ENCODE measurements around the gene KIF20B. TPM values are rescaled to one million over a fixed set of nuclear protein-coding genes. Genes with fewer than 3 reads are reported as not detected.

The KIF20B gene
- total and polyA plus RNA-seq, 4 experiments from 2014 or later = 8.0 to 21.4 (median 18.3) TPM

- ChIA-PET CTCF (ENCODE audit: partially characterized antibody) (interaction anchor here (1.0 to 1.8 kb wide), 6 partner anchors 10 to 138 kb away, joined by 3 to 8 read pairs (median 4); no protein-coding TSS in a partner anchor), POLR2A (ENCODE audit: partially characterized antibody) (interaction anchor here (0.6 to 1.8 kb wide), 18 partner anchors 10 to 1171 kb away, joined by 3 to 13 read pairs (median 5); partner anchors contain the start of genes IFIT1, IFIT2, IFIT5 and LIPA)
- Histone ChIP-seq H3K4me3 (ENCODE audit: low read length in 2 of 2) (peak overlapping the region; percentile 74 to 99), H3K27me3 (ENCODE audit: insufficient read depth, low read length) (no peaks in the 10 kb centered on the region), H3K4me1 (ENCODE audit: insufficient read depth, low read length) (peaks cover 29% of the 10 kb centered on the region), H3K27ac (ENCODE audit: low read depth, low read length) (peak overlapping the region; percentile 75), H3K36me3 (ENCODE audit: insufficient read depth, low read length) (no peaks in the 10 kb centered on the region), H3K9me3 (ENCODE audit: control insufficient read depth in 1 of 2, low read length in 2 of 2) (no peaks in the 10 kb centered on the region)
- Mint-ChIP-seq H3K36me3 (peaks cover 0 to 6% of the 10 kb centered on the region in 2 donors), H3K4me1 (peaks cover 16 to 47% (median 28%) of the 10 kb centered on the region in 4 donors), H3K4me3 (peak overlapping the region; percentile 97 to 99 (median 99)), H3K9me3 (no peaks in the 10 kb centered on the region), H3K27ac (peak overlapping the region; percentile 97 to 99 (median 99)), H3K27me3 (no peaks in the 10 kb centered on the region)
- no peak for DNase-seq
- intact Hi-C loops (cut with micrococcal nuclease) = loop anchor here (1.0 to 10.0 kb wide), 8 partner anchors 57 to 1838 kb away; partner anchors contain the start of genes FAS, IFIT5, KLLN and LIPA
These were observed 508 bp upstream of the KIF20B start for GRCh38 chr10:89700923-89701241.

GRCh38 chr10:89702121-89702480, 711 bp downstream of the KIF20B start:
- Histone ChIP-seq H3K4me3 (ENCODE audit: low read length in 2 of 2) (peak overlapping the region; percentile 71 to 99), H3K27ac (ENCODE audit: low read depth, low read length) (peak overlapping the region; percentile 75), H3K36me3 (ENCODE audit: insufficient read depth, low read length) (no peaks in the 10 kb centered on the region), H3K4me1 (ENCODE audit: insufficient read depth, low read length) (peaks cover 41% of the 10 kb centered on the region), H3K9me3 (ENCODE audit: control insufficient read depth in 1 of 2, low read length in 2 of 2) (no peaks in the 10 kb centered on the region), H3K27me3 (ENCODE audit: insufficient read depth, low read length) (no peaks in the 10 kb centered on the region)
- ChIA-PET CTCF (ENCODE audit: partially characterized antibody) (interaction anchor here (1.5 to 1.8 kb wide), 2 partner anchors 8 to 59 kb away, joined by 4 to 8 read pairs; no protein-coding TSS in a partner anchor), POLR2A (ENCODE audit: partially characterized antibody) (interaction anchor here (1.1 to 1.8 kb wide), 12 partner anchors 9 to 451 kb away, joined by 3 to 13 read pairs (median 5); partner anchors contain the start of genes IFIT2, IFIT5 and LIPA)
- peak overlapping the region; percentile 97 to 99 (median 99) for H3K4me3 Mint-ChIP-seq
- no peaks in the 10 kb centered on the region for H3K9me3 Mint-ChIP-seq
- peak overlapping the region; percentile 97 to 99 (median 99) for H3K27ac Mint-ChIP-seq
- H3K27me3 Mint-ChIP-seq = no peaks in the 10 kb centered on the region
- intact Hi-C loops (cut with micrococcal nuclease) = loop anchor here (5.0 to 10.0 kb wide), 3 partner anchors 707 to 1170 kb away; partner anchors contain the start of genes FAS and RPP30
- H3K4me1 Mint-ChIP-seq = peaks cover 24 to 56% (median 36%) of the 10 kb centered on the region in 4 donors
- peaks cover 6 to 7% of the 10 kb centered on the region in 2 donors for H3K36me3 Mint-ChIP-seq
- peak in 1 of 5 donors; percentile 67 for DNase-seq

GRCh38 chr10:89705466-89705865, 4.1 kb downstream of the KIF20B start:
- Mint-ChIP-seq H3K4me1 (peaks cover 24 to 48% (median 37%) of the 10 kb centered on the region in 4 donors), H3K9me3 (no peaks in the 10 kb centered on the region), H3K4me3 (no peak overlapping the region), H3K27me3 (no peaks in the 10 kb centered on the region), H3K27ac (peak overlapping the region in 1 of 7 donors; percentile 7), H3K36me3 (peaks cover 10 to 13% of the 10 kb centered on the region in 2 donors)
- intact Hi-C loops (cut with micrococcal nuclease) = loop anchor here (10.0 kb wide), 2 partner anchors 711 to 881 kb away; partner anchors contain the start of gene FAS
- POLR2A ChIA-PET (ENCODE audit: partially characterized antibody) = no interaction called here
- H3K36me3 ChIP-seq (ENCODE audit: insufficient read depth, low read length) = no peaks in the 10 kb centered on the region
- CTCF ChIA-PET (ENCODE audit: partially characterized antibody) = no interaction called here
- H3K9me3 ChIP-seq (ENCODE audit: control insufficient read depth in 1 of 2, low read length in 2 of 2) = no peaks in the 10 kb centered on the region
- no peak for DNase-seq
- H3K4me1 ChIP-seq (ENCODE audit: insufficient read depth, low read length) = peaks cover 41% of the 10 kb centered on the region
- no peak overlapping the region for H3K27ac ChIP-seq (ENCODE audit: low read depth, low read length)
- H3K27me3 ChIP-seq (ENCODE audit: insufficient read depth, low read length) = no peaks in the 10 kb centered on the region
- H3K4me3 ChIP-seq (ENCODE audit: low read length in 2 of 2) = no peak overlapping the region

- intact Hi-C loops (cut with micrococcal nuclease) = loop anchor here (10.0 kb wide), 2 partner anchors 711 to 881 kb away; partner anchors contain the start of gene FAS
- H3K4me1 Mint-ChIP-seq = peaks cover 21 to 47% (median 33%) of the 10 kb centered on the region in 4 donors
- H3K4me3 ChIP-seq (ENCODE audit: low read length in 2 of 2) = no peak overlapping the region
- ChIA-PET POLR2A (ENCODE audit: partially characterized antibody) (no interaction called here), CTCF (ENCODE audit: partially characterized antibody) (no interaction called here)
- no peak overlapping the region for H3K4me3 Mint-ChIP-seq
- no peaks in the 10 kb centered on the region for H3K9me3 ChIP-seq (ENCODE audit: control insufficient read depth in 1 of 2, low read length in 2 of 2)
- no peak overlapping the region for H3K27ac ChIP-seq (ENCODE audit: low read depth, low read length)
- no peak for DNase-seq
- H3K9me3 Mint-ChIP-seq = no peaks in the 10 kb centered on the region
- H3K4me1 ChIP-seq (ENCODE audit: insufficient read depth, low read length) = peaks cover 35% of the 10 kb centered on the region
- H3K27ac Mint-ChIP-seq = peak overlapping the region in 1 of 7 donors; percentile 7
- H3K36me3 Mint-ChIP-seq = peaks cover 14 to 18% of the 10 kb centered on the region in 2 donors
- H3K36me3 ChIP-seq (ENCODE audit: insufficient read depth, low read length) = no peaks in the 10 kb centered on the region
- no peaks in the 10 kb centered on the region for H3K27me3 Mint-ChIP-seq
- no peaks in the 10 kb centered on the region for H3K27me3 ChIP-seq (ENCODE audit: insufficient read depth, low read length)
These were observed 4.6 kb downstream of the KIF20B start for GRCh38 chr10:89706011-89706410.

GRCh38 chr10:89707372-89707771, 6.0 kb downstream of the KIF20B start:
- H3K27ac ChIP-seq (ENCODE audit: low read depth, low read length) = no peak overlapping the region
- intact Hi-C loops (cut with micrococcal nuclease) = loop anchor here (10.0 kb wide), 2 partner anchors 713 to 883 kb away; partner anchors contain the start of gene FAS
- POLR2A ChIA-PET (ENCODE audit: partially characterized antibody) = no interaction called here
- H3K4me1 ChIP-seq (ENCODE audit: insufficient read depth, low read length) = peaks cover 28% of the 10 kb centered on the region
- Mint-ChIP-seq H3K27ac (no peak overlapping the region), H3K36me3 (peaks cover 14 to 22% of the 10 kb centered on the region in 2 donors), H3K27me3 (no peaks in the 10 kb centered on the region), H3K4me1 (peaks cover 16 to 34% (median 23%) of the 10 kb centered on the region in 4 donors), H3K9me3 (no peaks in the 10 kb centered on the region), H3K4me3 (no peak overlapping the region)
- no peaks in the 10 kb centered on the region for H3K27me3 ChIP-seq (ENCODE audit: insufficient read depth, low read length)
- no peak overlapping the region for H3K4me3 ChIP-seq (ENCODE audit: low read length in 2 of 2)
- no peak for DNase-seq
- peaks cover 3% of the 10 kb centered on the region for H3K36me3 ChIP-seq (ENCODE audit: insufficient read depth, low read length)
- no peaks in the 10 kb centered on the region for H3K9me3 ChIP-seq (ENCODE audit: control insufficient read depth in 1 of 2, low read length in 2 of 2)
- CTCF ChIA-PET (ENCODE audit: partially characterized antibody) = no interaction called here

GRCh38 chr10:89710753-89711152, 9.4 kb downstream of the KIF20B start:
- CTCF ChIA-PET (ENCODE audit: partially characterized antibody) = interaction anchor here (1.8 kb wide), 1 partner anchor 9 kb away, joined by 4 read pairs; the partner anchor contains the start of gene KIF20B
- POLR2A ChIA-PET (ENCODE audit: partially characterized antibody) = interaction anchor here (1.3 kb wide), 1 partner anchor 9 kb away, joined by 5 read pairs; the partner anchor contains the start of gene KIF20B
- peaks cover 9 to 17% (median 12%) of the 10 kb centered on the region in 4 donors for H3K4me1 Mint-ChIP-seq
- intact Hi-C loops (cut with micrococcal nuclease) = no loop called here
- Histone ChIP-seq H3K27ac (ENCODE audit: low read depth, low read length) (no peak overlapping the region), H3K4me3 (ENCODE audit: low read length in 2 of 2) (no peak overlapping the region), H3K36me3 (ENCODE audit: insufficient read depth, low read length) (peaks cover 4% of the 10 kb centered on the region), H3K9me3 (ENCODE audit: control insufficient read depth in 1 of 2, low read length in 2 of 2) (no peaks in the 10 kb centered on the region), H3K27me3 (ENCODE audit: insufficient read depth, low read length) (no peaks in the 10 kb centered on the region), H3K4me1 (ENCODE audit: insufficient read depth, low read length) (peaks cover 15% of the 10 kb centered on the region)
- no peak for DNase-seq
- no peak overlapping the region for H3K4me3 Mint-ChIP-seq
- H3K36me3 Mint-ChIP-seq = peaks cover 13 to 33% of the 10 kb centered on the region in 2 donors
- H3K9me3 Mint-ChIP-seq = no peaks in the 10 kb centered on the region
- no peaks in the 10 kb centered on the region for H3K27me3 Mint-ChIP-seq
- H3K27ac Mint-ChIP-seq = no peak overlapping the region

- POLR2A ChIA-PET (ENCODE audit: partially characterized antibody) = no interaction called here
These were observed 33.2 kb downstream of the KIF20B start for GRCh38 chr10:89734616-89735015.

More at GRCh38 chr10:89734616-89735015, 33.2 kb downstream of the KIF20B start:
- Mint-ChIP-seq H3K27ac (no peak overlapping the region), H3K4me1 (peaks cover 9 to 14% (median 11%) of the 10 kb centered on the region in 4 donors), H3K9me3 (no peaks in the 10 kb centered on the region), H3K4me3 (no peak overlapping the region), H3K27me3 (no peaks in the 10 kb centered on the region), H3K36me3 (peaks cover 19 to 21% of the 10 kb centered on the region in 2 donors)
- Histone ChIP-seq H3K9me3 (ENCODE audit: control insufficient read depth in 1 of 2, low read length in 2 of 2) (no peaks in the 10 kb centered on the region), H3K4me3 (ENCODE audit: low read length in 2 of 2) (no peak overlapping the region), H3K4me1 (ENCODE audit: insufficient read depth, low read length) (peaks cover 7% of the 10 kb centered on the region), H3K27me3 (ENCODE audit: insufficient read depth, low read length) (no peaks in the 10 kb centered on the region), H3K27ac (ENCODE audit: low read depth, low read length) (no peak overlapping the region), H3K36me3 (ENCODE audit: insufficient read depth, low read length) (no peaks in the 10 kb centered on the region)
- CTCF ChIA-PET (ENCODE audit: partially characterized antibody) = interaction anchor here (0.6 kb wide), 1 partner anchor 444 kb away, joined by 3 read pairs; no protein-coding TSS in a partner anchor
- intact Hi-C loops (cut with micrococcal nuclease) = no loop called here
- DNase-seq = no peak
